DMS79 (cell line): Measurements from ENCODE around the gene DNAH3.
"Not testable (repeated sequence)": the region's sequence is repeated elsewhere in the genome, so short reads cannot be mapped to it uniquely, and the experiment has no call there.

Experiments used
- DNase-seq: peaks from one replicate; lab custom pipeline; 2025; lab: John Stamatoyannopoulos, UW

The DNAH3 gene

GRCh38 chr16:20944861-20945574 is 205.6 kb downstream of the DNAH3 start:
- no peak for DNase-seq

- DNase-seq: no peak
Measured at GRCh38 chr16:20942256-20942655, 208.4 kb downstream of the DNAH3 start.

- DNase-seq: no peak
Measured at GRCh38 chr16:20941636-20941926, 209.1 kb downstream of the DNAH3 start.

GRCh38 chr16:20940871-20941635 is 209.6 kb downstream of the DNAH3 start:
- DNase-seq: no peak

- DNase-seq: no peak
Measured at GRCh38 chr16:20939611-20940010, 211.0 kb downstream of the DNAH3 start.

GRCh38 chr16:20938426-20938825 is 212.2 kb downstream of the DNAH3 start:
- no peak for DNase-seq

- DNase-seq: no peak
Measured at GRCh38 chr16:20937736-20938135, 212.9 kb downstream of the DNAH3 start.

GRCh38 chr16:20933589-20933988 is 217.1 kb downstream of the DNAH3 start:
- DNase-seq: no peak

GRCh38 chr16:20931066-20931600 is 219.5 kb downstream of the DNAH3 start:
- no peak for DNase-seq

GRCh38 chr16:20930365-20930690 is 220.3 kb downstream of the DNAH3 start:
- DNase-seq: no peak

GRCh38 chr16:20929676-20930364 is 220.8 kb downstream of the DNAH3 start:
- DNase-seq: not testable (repeated sequence)

- DNase-seq: no peak
Measured at GRCh38 chr16:20928774-20929411, 221.8 kb downstream of the DNAH3 start.

- no peak for DNase-seq
Measured at GRCh38 chr16:20925751-20926150, 224.9 kb downstream of the DNAH3 start.

GRCh38 chr16:20923876-20924275 is 226.8 kb downstream of the DNAH3 start:
- DNase-seq: no peak

- DNase-seq: no peak
Measured at GRCh38 chr16:20920799-20921198, 229.8 kb downstream of the DNAH3 start.

- DNase-seq: no peak
Measured at GRCh38 chr16:20920091-20920490, 230.6 kb downstream of the DNAH3 start.

GRCh38 chr16:20918486-20919239 is 232.0 kb downstream of the DNAH3 start:
- no peak for DNase-seq

GRCh38 chr16:20916942-20917341 is 233.7 kb downstream of the DNAH3 start:
- DNase-seq: no peak

GRCh38 chr16:20916289-20916688 is 234.4 kb downstream of the DNAH3 start:
- no peak for DNase-seq

- DNase-seq: no peak
Measured at GRCh38 chr16:20911361-20911760, 239.3 kb downstream of the DNAH3 start.

GRCh38 chr16:20910781-20911321 is 239.8 kb downstream of the DNAH3 start:
- DNase-seq: no peak
